Activated naive CD4-positive, alpha-beta T cell treated with anti-CD3 and anti-CD28 coated beads, Interleukin-2, amount 50 U/mL, for 24 hours (primary cell): ENCODE data around the gene FKBP7.
"Not testable (repeated sequence)": the region's sequence is repeated elsewhere in the genome, so short reads cannot be mapped to it uniquely, and the experiment has no call there.

Experiments
- H3K27ac Mint-ChIP-seq: one replicate; pipeline ENCODE4 v1.8.0; 2021; ENCODE audit warnings: mild to moderate bottlenecking, mixed read lengths
- H3K27me3 Mint-ChIP-seq: one replicate; pipeline ENCODE4 v1.8.0; 2021; ENCODE audit warnings: mixed read lengths
- H3K36me3 Mint-ChIP-seq: one replicate; pipeline ENCODE4 v1.8.0; 2021; ENCODE audit warnings: mixed read lengths
- H3K4me1 Mint-ChIP-seq: one replicate; pipeline ENCODE4 v1.8.0; 2021; ENCODE audit warnings: mixed read lengths
- H3K4me3 Mint-ChIP-seq: one replicate; pipeline ENCODE4 v1.8.0; 2021; ENCODE audit warnings: mild to moderate bottlenecking, mixed read lengths
- H3K9me3 Mint-ChIP-seq: one replicate; pipeline ENCODE4 v1.8.0; 2021; ENCODE audit warnings: mixed read lengths

FKBP7 gene

GRCh38 chr2:178476477-178476876, 1.9 kb downstream of the FKBP7 start:
- Mint-ChIP-seq H3K27ac (no peak overlapping the region), H3K9me3 (no peaks in the 10 kb centered on the region), H3K36me3 (no peaks in the 10 kb centered on the region), H3K4me1 (peaks cover 20% of the 10 kb centered on the region), H3K4me3 (no peak overlapping the region), H3K27me3 (no peaks in the 10 kb centered on the region)

- no peaks in the 10 kb centered on the region for H3K9me3 Mint-ChIP-seq
- no peaks in the 10 kb centered on the region for H3K36me3 Mint-ChIP-seq
Measured at GRCh38 chr2:178474560-178474959, 3.8 kb downstream of the FKBP7 start.

GRCh38 chr2:178473931-178474330, 4.5 kb downstream of the FKBP7 start:
- no peaks in the 10 kb centered on the region for H3K36me3 Mint-ChIP-seq
- no peaks in the 10 kb centered on the region for H3K27me3 Mint-ChIP-seq

More at GRCh38 chr2:178474560-178474959, 3.8 kb downstream of the FKBP7 start:
- Mint-ChIP-seq H3K27me3 (no peaks in the 10 kb centered on the region), H3K4me1 (peaks cover 12% of the 10 kb centered on the region), H3K27ac (no peak overlapping the region), H3K4me3 (no peak overlapping the region)

DNA sequence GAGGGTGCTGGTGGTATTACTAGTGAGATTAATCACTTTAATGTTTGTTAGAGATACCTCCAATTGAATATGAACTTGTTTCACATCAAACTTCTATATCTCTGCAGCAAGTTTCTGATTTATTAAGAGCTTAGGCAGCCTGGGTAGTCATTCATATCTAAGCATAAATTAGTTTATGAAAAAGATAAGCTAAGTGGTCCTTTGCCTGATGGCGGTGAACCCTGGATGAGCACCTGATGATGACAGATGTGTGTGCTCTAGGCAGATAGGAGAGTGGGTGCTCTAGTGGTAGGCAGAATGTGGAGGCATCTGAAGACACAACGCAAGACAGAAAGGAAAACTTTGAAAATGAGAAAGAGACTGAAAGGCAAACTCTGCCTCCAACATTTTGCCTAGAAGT, 5.0 kb downstream of the FKBP7 start:
- H3K27me3 Mint-ChIP-seq, result no peaks in the 10 kb centered on the region
- H3K4me3 Mint-ChIP-seq, result no peak overlapping the region
- H3K9me3 Mint-ChIP-seq, result no peaks in the 10 kb centered on the region
- H3K36me3 Mint-ChIP-seq, result no peaks in the 10 kb centered on the region
- H3K4me1 Mint-ChIP-seq, result peaks cover 2% of the 10 kb centered on the region
- no peak overlapping the region for H3K27ac Mint-ChIP-seq

More at GRCh38 chr2:178473931-178474330, 4.5 kb downstream of the FKBP7 start:
- Mint-ChIP-seq H3K27ac (no peak overlapping the region), H3K4me3 (no peak overlapping the region), H3K9me3 (no peaks in the 10 kb centered on the region), H3K4me1 (peaks cover 6% of the 10 kb centered on the region)

GRCh38 chr2:178471313-178471712, 7.1 kb downstream of the FKBP7 start:
- not testable (repeated sequence) for H3K4me3 Mint-ChIP-seq

DNA sequence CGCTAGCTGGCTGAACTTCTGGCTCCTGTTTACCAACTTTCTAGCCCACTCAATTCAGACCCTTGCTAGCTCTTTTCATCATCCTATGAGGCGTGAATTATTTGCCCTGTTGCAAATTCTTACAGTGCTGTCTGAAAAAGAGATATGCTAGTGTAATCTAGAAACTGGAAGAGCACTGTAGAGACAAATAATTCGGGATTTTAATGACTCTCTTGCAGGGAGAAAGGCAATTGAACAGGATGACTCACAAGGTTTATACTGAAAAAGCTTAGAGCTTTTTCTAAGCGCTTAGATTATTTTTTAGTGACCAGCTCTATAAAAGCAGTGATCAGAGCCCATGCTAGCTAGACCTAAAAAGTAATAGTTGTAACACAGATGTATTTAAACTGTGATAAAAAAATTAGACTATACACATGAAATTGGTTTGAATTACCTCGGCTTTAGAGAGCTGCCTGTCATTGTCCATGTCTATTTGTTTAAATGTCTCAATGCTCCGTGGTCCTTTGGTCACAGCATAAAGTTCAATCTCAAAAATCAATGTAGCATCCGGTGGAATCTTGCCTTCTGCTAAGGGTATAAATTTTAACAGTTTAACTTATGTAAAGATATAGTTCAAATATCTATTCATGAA, 9.1 kb downstream of the FKBP7 start:
- no peaks in the 10 kb centered on the region for H3K9me3 Mint-ChIP-seq
- H3K4me1 Mint-ChIP-seq, result no peaks in the 10 kb centered on the region
- H3K4me3 Mint-ChIP-seq, result no peak overlapping the region
- H3K27me3 Mint-ChIP-seq, result no peaks in the 10 kb centered on the region
- H3K27ac Mint-ChIP-seq, result no peak overlapping the region
- H3K36me3 Mint-ChIP-seq, result peaks cover 4% of the 10 kb centered on the region

More at GRCh38 chr2:178471313-178471712, 7.1 kb downstream of the FKBP7 start:
- H3K4me1 Mint-ChIP-seq, H3K27ac Mint-ChIP-seq, H3K36me3 Mint-ChIP-seq, H3K9me3 Mint-ChIP-seq, H3K27me3 Mint-ChIP-seq: not testable (repeated sequence)

DNA sequence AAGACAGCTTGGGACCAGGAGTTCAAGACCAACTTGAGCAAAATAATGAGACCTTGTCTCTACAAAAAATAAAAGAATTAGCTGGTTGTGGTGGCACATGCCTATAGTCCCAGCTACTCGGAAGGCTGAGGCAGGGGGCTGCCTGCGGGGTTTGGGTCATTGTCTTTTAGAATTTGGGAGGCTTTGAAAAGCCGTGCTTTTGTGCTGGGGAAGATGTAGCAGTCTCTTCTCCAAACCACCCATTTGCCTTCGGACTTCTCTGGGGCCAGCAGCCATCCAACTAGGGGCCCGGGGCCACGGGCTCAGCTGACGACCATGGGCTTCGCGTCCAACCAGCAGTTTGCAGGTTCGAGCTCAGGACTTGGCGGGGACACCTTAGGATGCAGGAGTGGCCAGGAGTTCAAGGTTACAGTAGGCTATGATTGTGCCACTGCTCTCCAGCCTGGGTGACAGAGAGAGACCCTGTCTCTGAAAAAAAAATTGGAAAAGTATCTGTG, 21.0 kb downstream of the FKBP7 start:
- Mint-ChIP-seq H3K36me3 (no peaks in the 10 kb centered on the region), H3K9me3 (no peaks in the 10 kb centered on the region), H3K27ac (no peak overlapping the region)

GRCh38 chr2:178455947-178456346, 22.5 kb downstream of the FKBP7 start:
- Mint-ChIP-seq H3K27me3 (no peaks in the 10 kb centered on the region), H3K9me3 (no peaks in the 10 kb centered on the region), H3K27ac (no peak overlapping the region), H3K4me3 (no peak overlapping the region), H3K4me1 (peaks cover 4% of the 10 kb centered on the region), H3K36me3 (no peaks in the 10 kb centered on the region)

More for the DNA sequence above, 21.0 kb downstream of the FKBP7 start:
- Mint-ChIP-seq H3K4me3 (no peak overlapping the region), H3K27me3 (no peaks in the 10 kb centered on the region), H3K4me1 (no peaks in the 10 kb centered on the region)

DNA sequence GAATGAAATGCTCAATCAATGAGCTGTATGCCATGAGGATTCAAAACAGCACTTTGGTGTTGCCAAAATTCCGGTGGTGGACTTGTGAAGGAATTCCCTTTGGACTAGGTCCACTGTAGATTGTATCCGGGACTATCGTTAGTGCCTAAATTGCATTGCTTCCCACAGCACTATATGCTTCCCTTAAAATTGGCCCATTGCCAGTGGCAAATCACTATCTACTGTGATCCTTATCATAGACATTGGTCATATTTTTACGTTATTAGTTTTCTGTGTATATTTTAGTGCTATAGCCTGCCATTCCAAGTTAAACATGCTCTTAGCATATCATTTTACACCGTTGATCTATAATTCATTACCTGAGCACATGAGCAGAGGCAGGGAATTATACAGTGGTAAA, 25.5 kb downstream of the FKBP7 start:
- Mint-ChIP-seq H3K4me3 (no peak overlapping the region), H3K27ac (no peak overlapping the region), H3K36me3 (peaks cover 11% of the 10 kb centered on the region), H3K9me3 (no peaks in the 10 kb centered on the region), H3K27me3 (no peaks in the 10 kb centered on the region), H3K4me1 (peaks cover 25% of the 10 kb centered on the region)

DNA sequence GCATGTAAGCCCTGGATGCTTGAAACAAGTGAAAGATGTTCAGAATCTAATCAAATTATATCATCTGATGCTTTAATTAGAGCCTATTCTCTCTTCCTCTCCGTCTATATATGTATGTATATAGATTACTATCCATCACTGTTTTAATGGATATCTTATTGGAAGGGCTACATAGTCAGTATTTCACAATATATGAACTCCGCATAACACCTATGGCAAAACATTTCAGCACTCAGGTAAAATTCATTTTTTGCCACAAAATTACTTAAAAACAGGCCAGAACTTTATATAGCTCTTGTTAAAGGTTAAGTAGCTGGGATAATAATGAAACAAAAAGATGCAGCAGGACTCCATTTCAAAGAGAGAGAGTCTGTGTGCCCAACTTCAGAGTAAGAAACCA, 26.1 kb downstream of the FKBP7 start:
- H3K36me3 Mint-ChIP-seq, result peaks cover 12% of the 10 kb centered on the region
- H3K27me3 Mint-ChIP-seq, result no peaks in the 10 kb centered on the region
- H3K4me3 Mint-ChIP-seq, result peak overlapping the region; percentile 94
- H3K9me3 Mint-ChIP-seq, result no peaks in the 10 kb centered on the region
- peaks cover 26% of the 10 kb centered on the region for H3K4me1 Mint-ChIP-seq
- peak overlapping the region; percentile 41 for H3K27ac Mint-ChIP-seq

DNA sequence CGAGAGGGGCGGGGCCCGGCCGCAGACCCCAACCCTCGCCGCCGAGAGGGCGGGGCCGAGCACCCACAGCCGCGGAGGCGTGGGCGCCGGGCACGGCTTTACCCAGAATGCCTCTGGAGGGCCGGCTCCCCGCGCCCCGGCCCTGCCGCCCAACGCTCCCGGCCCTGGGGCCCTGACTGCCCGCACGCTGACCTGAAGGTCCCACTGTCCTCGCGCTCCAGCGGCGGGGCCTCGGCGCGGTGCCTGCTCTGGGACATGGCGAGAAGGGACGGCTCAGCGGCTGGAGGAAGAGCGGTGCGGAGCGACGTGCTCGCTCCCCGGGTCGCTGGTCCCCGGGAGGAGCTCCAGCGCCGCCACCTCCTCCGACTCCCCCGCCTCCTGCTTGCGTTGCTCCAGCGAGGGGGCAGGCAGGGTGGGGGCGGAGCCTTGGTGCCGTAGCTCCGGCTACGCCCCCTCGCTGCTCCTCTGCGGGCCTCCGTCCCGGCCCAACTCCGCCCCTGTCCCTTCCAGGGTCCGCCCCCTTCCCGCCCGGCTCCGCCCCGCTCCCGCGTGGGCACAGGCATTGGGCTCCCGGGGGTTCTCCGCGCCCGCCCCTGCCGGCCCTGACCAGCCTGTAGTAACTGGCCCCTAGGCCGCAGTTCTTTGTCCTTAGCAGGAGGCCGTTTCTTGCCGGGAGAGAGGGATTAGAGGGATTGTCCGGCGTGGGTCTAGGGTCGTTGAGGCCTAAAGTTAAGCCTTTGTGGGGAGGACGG, 27.4 kb downstream of the FKBP7 start, which contains the start of the genes PJVK and PRKRA:
PJVK (plus strand) TSS at position 605 of the 752 bp plus-strand sequence. CDS start 2,032 bp downstream, outside the sequence.
PRKRA (minus strand) TSS at position 402 of the 752 bp plus-strand sequence; CDS start at position 257, 145 bp downstream.
- Mint-ChIP-seq H3K4me3 (peak within 1 kb of the TSS; percentile 94), H3K4me1 (peaks cover 29% of the 10 kb centered on the region), H3K9me3 (no peaks in the 10 kb centered on the region), H3K27me3 (no peaks in the 10 kb centered on the region), H3K27ac (peak within 1 kb of the TSS; percentile 98), H3K36me3 (peaks cover 12% of the 10 kb centered on the region)

DNA sequence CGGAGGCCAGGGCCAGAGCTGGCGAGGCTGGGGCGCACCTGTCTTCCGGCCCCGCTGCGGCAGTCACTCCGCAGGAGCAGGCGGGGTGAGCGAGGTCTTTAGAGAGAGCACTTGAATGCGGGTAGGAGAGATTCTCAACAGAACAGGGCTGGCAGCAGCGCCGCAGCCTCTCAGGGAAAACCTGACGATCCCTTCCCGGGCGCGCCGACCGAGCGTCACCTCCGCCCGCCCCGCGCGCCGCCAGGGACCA, 28.0 kb downstream of the FKBP7 start:
- Mint-ChIP-seq H3K36me3 (peaks cover 12% of the 10 kb centered on the region), H3K4me3 (peak overlapping the region; percentile 93), H3K9me3 (no peaks in the 10 kb centered on the region), H3K4me1 (peaks cover 29% of the 10 kb centered on the region), H3K27ac (peak overlapping the region; percentile 96), H3K27me3 (no peaks in the 10 kb centered on the region)

- H3K4me3 Mint-ChIP-seq, result peak overlapping the region; percentile 93
- no peaks in the 10 kb centered on the region for H3K27me3 Mint-ChIP-seq
- H3K9me3 Mint-ChIP-seq, result no peaks in the 10 kb centered on the region
- H3K36me3 Mint-ChIP-seq, result peaks cover 15% of the 10 kb centered on the region
- H3K27ac Mint-ChIP-seq, result peak overlapping the region; percentile 96
- peaks cover 34% of the 10 kb centered on the region for H3K4me1 Mint-ChIP-seq
Measured at GRCh38 chr2:178449700-178450523, 28.5 kb downstream of the FKBP7 start.

GRCh38 chr2:178448968-178449661, 29.3 kb downstream of the FKBP7 start:
- peaks cover 17% of the 10 kb centered on the region for H3K36me3 Mint-ChIP-seq
- no peaks in the 10 kb centered on the region for H3K9me3 Mint-ChIP-seq
- peak overlapping the region; percentile 93 for H3K4me3 Mint-ChIP-seq
- H3K27me3 Mint-ChIP-seq, result no peaks in the 10 kb centered on the region
- peak overlapping the region; percentile 72 for H3K27ac Mint-ChIP-seq
- peaks cover 40% of the 10 kb centered on the region for H3K4me1 Mint-ChIP-seq

- no peak overlapping the region for H3K4me3 Mint-ChIP-seq
- no peaks in the 10 kb centered on the region for H3K27me3 Mint-ChIP-seq
- peaks cover 29% of the 10 kb centered on the region for H3K36me3 Mint-ChIP-seq
- peaks cover 18% of the 10 kb centered on the region for H3K4me1 Mint-ChIP-seq
- peak overlapping the region; percentile 60 for H3K27ac Mint-ChIP-seq
- no peaks in the 10 kb centered on the region for H3K9me3 Mint-ChIP-seq
Measured at GRCh38 chr2:178441426-178441825, 37.0 kb downstream of the FKBP7 start.
